ENCODE results near the gene SPHKAP. TPM values are rescaled to one million over a fixed set of nuclear protein-coding genes. Genes with fewer than 3 reads are reported as not detected.
"Not testable (repeated sequence)": the region's sequence is repeated elsewhere in the genome, so short reads cannot be mapped to it uniquely, and the experiment has no call there.

SPHKAP gene
- polyA plus RNA-seq, 1 donor: 29.8 TPM

DNA sequence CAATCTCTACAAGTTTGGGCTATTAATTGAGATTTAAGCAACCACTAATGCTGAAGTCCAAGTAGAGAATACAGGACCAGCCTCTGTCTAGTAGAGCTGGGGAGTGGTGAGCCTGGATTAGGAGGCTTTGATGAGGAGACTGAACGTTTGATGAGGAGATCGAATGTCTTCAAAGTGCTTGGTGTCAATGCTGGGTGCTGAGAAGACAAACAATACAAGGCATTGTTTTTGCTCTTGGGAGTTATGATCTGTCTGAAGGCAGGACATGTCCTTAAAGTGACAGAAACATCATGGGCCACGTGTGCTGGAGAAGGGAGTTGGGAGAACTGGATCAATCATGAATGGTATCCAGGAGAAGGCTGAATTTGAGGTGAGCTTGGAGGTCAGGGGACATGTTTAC, 143.6 kb downstream of the SPHKAP start:
- DNase-seq (ENCODE audit: low read depth): no peak

GRCh38 chr2:228023619-228024018, 157.9 kb downstream of the SPHKAP start:
- no peak for DNase-seq (ENCODE audit: low read depth)

DNA sequence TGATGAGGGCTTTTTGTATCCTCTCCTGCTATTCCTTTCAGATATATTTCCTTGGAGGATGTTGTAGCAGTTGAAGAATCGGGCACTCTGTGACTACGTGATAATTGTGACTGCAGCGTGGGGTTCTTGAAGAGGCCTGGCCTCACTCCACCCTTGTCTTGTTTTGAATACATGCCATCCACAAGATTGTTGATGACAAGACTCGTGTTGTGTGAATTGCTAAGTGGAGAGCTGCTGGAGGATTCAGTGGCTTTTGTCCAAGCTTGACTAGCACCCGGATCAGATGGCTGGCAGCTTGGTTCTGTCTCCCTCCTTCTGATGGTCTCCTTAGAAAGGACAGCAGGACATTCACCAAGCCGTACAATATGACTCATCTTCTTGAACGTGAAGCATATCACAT, 163.2 kb downstream of the SPHKAP start:
- no peak for DNase-seq (ENCODE audit: low read depth)

DNA sequence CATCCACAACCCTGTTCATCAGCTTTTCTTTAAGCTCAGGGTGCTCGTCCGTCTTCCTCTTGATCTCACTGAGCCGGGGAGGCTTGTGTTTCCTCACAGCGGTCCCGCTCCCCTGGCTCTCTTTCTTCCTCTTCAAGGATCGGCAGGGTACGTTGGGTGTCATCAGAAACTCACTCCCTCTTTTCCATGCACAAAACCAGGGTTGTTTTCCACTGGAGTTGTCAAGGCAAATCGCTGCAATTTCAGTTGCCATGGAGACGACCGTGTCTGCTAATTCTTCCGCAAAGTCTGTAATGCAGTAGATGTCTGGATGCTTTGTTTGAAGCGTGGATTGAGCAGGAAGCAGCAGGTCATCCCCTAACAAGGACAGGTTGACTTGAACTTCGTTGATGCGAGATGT, 163.7 kb downstream of the SPHKAP start:
- no peak for DNase-seq (ENCODE audit: low read depth)

DNA sequence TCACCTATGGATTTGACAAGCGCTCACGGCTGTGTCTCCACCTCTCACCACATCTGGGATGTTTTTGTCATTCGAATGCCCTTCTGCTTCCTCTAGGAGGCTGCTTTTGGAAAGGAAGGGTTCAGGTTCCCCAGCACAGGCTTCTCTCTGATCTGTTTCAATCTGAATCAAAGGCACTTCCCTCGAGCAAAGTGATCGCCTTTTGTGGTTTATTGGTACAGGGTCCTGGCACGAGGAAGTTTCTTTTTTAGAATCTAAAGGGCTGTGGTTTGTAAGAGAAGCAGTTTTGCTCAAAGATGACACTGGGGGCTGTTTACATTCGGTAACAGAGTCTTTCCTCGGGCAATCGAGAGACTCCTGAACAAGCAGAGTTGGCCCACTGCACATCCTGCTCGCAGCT, 165.1 kb downstream of the SPHKAP start:
- no peak for DNase-seq (ENCODE audit: low read depth)

- DNase-seq (ENCODE audit: low read depth): no peak
Measured at GRCh38 chr2:228015741-228016140, 165.7 kb downstream of the SPHKAP start.

- no peak for DNase-seq (ENCODE audit: low read depth)
Measured at GRCh38 chr2:227996366-227996765, 185.1 kb downstream of the SPHKAP start.

GRCh38 chr2:227990937-227991336, 190.6 kb downstream of the SPHKAP start:
- no peak for DNase-seq (ENCODE audit: low read depth)

DNA sequence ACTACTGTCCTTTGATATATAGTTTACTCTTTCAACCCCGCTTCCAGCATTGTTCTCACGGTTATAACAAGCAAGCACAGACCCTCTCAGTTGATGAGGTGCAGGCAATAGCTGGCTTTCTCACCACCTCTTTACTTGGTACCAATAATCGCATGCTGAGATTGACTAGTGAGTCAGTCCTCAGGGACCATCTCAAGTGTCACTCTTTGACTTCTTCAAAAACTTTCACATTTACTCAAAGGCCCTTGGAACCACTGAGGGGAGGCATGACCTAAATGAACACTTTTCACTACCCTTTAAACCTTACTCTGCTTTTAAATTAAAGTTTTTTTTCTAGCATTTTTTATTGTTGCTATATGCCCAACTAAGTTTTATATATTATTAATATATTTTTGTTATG, 208.2 kb downstream of the SPHKAP start:
- no peak for DNase-seq (ENCODE audit: low read depth)

GRCh38 chr2:227971619-227972230, 209.8 kb downstream of the SPHKAP start:
- DNase-seq (ENCODE audit: low read depth): no peak

- no peak for DNase-seq (ENCODE audit: low read depth)
Measured at GRCh38 chr2:227960317-227960716, 221.2 kb downstream of the SPHKAP start.

- DNase-seq (ENCODE audit: low read depth): no peak
Measured at GRCh38 chr2:227942965-227943364, 238.5 kb downstream of the SPHKAP start.

DNA sequence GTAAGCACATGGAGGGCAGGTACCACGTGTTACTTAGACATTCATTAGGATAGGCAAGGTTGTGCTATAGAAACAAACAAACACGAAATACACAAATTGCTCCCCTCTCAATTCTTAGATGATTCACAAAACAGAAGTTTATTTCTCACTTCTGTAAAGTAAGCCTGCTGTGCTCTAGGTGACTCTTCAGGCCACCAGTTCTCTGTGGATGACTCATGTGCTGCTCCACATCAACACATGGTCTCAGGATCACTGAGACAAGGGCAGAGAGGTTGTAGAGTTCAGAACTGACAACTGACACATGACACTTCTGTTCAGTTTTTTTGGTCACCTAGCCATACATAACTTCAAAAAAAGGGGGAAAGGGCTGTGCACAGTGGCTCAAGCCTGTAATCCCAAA, 239.5 kb downstream of the SPHKAP start:
- DNase-seq (ENCODE audit: low read depth): no peak

DNA sequence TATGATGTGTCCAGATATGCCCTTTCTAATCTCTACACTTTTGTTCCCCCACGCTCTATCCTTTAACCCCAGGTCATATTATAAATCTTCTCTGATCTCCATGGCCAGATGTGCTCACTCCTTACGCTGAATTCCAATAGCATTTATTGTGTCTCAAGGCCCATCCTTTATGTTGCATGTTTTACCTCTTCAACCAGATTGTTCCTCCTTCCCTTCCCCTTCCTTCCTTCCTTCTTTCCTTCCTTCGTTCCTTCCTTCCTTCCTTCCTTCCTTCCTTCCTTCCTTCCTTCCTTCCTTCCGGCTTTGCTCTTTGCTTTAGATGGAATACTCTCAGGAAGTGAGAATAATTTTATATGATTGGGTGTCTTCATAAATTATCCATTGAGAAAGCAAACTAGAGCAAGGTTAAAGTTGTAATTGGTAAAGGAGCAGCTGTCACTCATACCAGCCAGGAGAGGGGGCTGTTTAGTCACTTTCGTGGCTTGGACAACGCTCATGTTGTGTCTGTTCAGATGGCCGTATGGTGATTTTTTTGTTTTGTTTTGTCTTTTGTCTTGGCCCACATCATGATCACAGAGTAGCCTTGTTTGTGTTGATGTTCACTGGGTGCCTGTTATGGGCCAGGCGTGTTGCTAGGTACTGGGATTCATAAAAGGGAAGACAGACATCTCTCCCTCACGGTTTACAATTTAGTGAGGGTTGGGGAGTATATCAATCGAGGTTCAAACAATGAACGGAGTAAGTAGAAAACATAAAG, 242.0 kb downstream of the SPHKAP start:
- DNase-seq (ENCODE audit: low read depth): no peak

GRCh38 chr2:227936249-227936648, 245.2 kb downstream of the SPHKAP start:
- not testable (repeated sequence) for DNase-seq (ENCODE audit: low read depth)

DNA sequence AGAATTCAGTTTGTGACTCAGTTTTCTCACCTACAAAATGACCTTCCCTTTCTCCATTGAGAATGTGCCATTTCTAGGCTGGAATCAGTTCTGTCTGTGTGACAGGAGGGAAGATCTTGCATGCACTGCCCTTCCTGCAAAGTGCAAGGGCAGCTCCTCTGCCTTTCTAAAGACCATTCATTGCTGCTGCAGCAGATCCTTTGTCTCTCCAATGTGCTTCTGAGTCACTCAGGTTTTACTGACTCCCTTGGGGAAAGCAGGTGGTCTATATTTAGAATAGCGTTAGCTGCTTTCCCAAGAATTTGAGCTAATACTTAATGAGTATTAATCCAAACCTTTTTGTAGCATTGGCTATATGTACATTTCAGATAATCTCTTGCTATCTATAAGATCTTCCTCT, 247.6 kb downstream of the SPHKAP start:
- no peak for DNase-seq (ENCODE audit: low read depth)

DNA sequence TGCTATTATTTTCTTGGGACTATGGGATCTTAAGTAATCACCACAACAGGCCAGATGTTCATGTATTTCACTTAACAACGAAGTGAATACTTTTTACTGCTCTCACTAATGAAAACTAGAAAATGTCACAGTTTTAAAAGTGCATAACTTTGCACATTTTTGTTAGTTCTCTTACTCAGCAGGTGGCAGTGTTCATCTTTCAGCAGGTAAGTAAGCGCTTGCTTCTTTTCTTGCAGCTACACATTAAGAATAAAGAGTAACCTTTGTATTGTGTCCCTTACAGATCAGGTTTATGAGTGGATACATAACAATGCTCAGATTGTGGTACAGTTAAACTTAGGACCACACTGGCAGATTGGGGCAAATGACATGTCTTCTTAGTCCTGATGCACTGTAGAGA, 249.1 kb downstream of the SPHKAP start:
- DNase-seq (ENCODE audit: low read depth): no peak

DNA sequence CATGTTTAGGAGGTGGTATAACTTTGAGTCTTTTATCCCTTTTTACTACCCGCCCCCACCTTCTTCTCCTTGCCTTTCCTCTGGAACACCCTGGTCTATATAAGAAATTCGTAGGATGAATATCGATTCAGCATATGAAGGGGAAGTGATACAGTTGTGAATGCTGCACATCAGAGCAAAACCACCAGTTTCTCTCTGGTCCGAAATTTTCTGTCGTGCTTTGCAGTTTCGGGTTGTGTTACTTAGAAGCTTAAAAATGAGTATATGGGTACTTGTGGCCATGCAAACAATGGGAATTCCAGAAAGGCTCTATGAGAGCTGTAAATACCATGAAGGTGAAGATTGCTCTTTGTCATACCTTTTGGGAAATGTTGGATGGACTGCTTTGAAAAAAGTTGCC, 249.5 kb downstream of the SPHKAP start:
- no peak for DNase-seq (ENCODE audit: low read depth)
